HEK293 (cell line): ENCODE results near the gene IGSF23.
"Not testable (repeated sequence)": the region's sequence is repeated elsewhere in the genome, so short reads cannot be mapped to it uniquely, and the experiment has no call there.

Experiments
- CTCF ChIA-PET: fragments of 350-600 bp; formaldehyde crosslinking; extraction: SDS; loops from one replicate; lab custom pipeline; 2021; ENCODE audit warnings: antibody characterized with exemption; lab: Yijun Ruan, JAX
- POLR2A ChIA-PET: fragments of 300-600 bp; formaldehyde crosslinking; extraction: SDS; loops from one replicate; lab custom pipeline; 2020; ENCODE audit warnings: antibody characterized with exemption, inconsistent platforms; lab: Yijun Ruan, JAX
- H3K27ac ChIP-seq: fragments of 200-500 bp; sonication (Bioruptor generic); 2 replicates; pipeline ENCODE4 v1.5.1; 2014; ENCODE audit warnings: low read depth, low read length, control low read depth, inconsistent platforms; ENCODE audit errors: extremely low read depth
- H3K36me3 ChIP-seq, 2 experiments: fragments of 200-500 bp in 1 of 2; sonication (Bioruptor generic) in 1 of 2; 1 replicate in 1 of 2; 2 replicates in 1 of 2; pipeline ENCODE4 v1.5.1; 2014 to 2017; ENCODE audit warnings: inconsistent platforms in 2 of 2, low read length in 2 of 2; ENCODE audit not compliant: control insufficient read depth in 2 of 2, insufficient read depth in 1 of 2
- H3K4me1 ChIP-seq: fragments of 200-500 bp; sonication (Bioruptor generic); 2 replicates; pipeline ENCODE4 v1.5.1; 2014; ENCODE audit warnings: mild to moderate bottlenecking, low read length, inconsistent platforms; ENCODE audit not compliant: control insufficient read depth, insufficient read depth
- H3K4me3 ChIP-seq: 2 replicates; pipeline ENCODE4 v1.5.1; 2011; ENCODE audit warnings: low read depth, mild to moderate bottlenecking, control low read depth, low read length, moderate library complexity
- H3K9me3 ChIP-seq: fragments of 200-500 bp; sonication (Bioruptor generic); 2 replicates; pipeline ENCODE4 v1.5.1; 2014; ENCODE audit warnings: low read depth, low read length, inconsistent platforms; ENCODE audit not compliant: control insufficient read depth, insufficient read depth
- RBAK ChIP-seq: fragments of 450-650 bp; formaldehyde crosslinking; IDR thresholded peaks from 2 replicates; pipeline ENCODE4 v1.5.1; 2016; ENCODE audit warnings: missing biosample characterization, missing genetic modification characterization
- SALL2 ChIP-seq: fragments of 450-650 bp; formaldehyde crosslinking; IDR thresholded peaks from 2 replicates; pipeline ENCODE4 v1.5.0; 2017; ENCODE audit warnings: missing biosample characterization, mild to moderate bottlenecking, missing genetic modification characterization, borderline replicate concordance
- ZFP37 ChIP-seq: fragments of 450-650 bp; formaldehyde crosslinking; IDR thresholded peaks from 2 replicates; pipeline ENCODE4 v1.5.1; 2016; ENCODE audit warnings: missing biosample characterization, missing genetic modification characterization
- ZFP41 ChIP-seq: fragments of 450-650 bp; formaldehyde crosslinking; IDR thresholded peaks from 2 replicates; pipeline ENCODE4 v1.5.1; 2016; ENCODE audit warnings: missing biosample characterization, missing genetic modification characterization, borderline replicate concordance
- ZNF10 ChIP-seq: fragments of 450-650 bp; formaldehyde crosslinking; IDR thresholded peaks from 2 replicates; pipeline ENCODE4 v1.5.1; 2017; ENCODE audit warnings: missing biosample characterization, missing genetic modification characterization
- ZNF140 ChIP-seq: fragments of 450-650 bp; formaldehyde crosslinking; IDR thresholded peaks from 2 replicates; pipeline ENCODE4 v1.5.1; 2016; ENCODE audit warnings: missing biosample characterization, missing genetic modification characterization
- ZNF169 ChIP-seq: fragments of 450-650 bp; formaldehyde crosslinking; IDR thresholded peaks from 2 replicates; pipeline ENCODE4 v1.5.1; 2016; ENCODE audit warnings: missing biosample characterization, missing genetic modification characterization
- ZNF175 ChIP-seq: fragments of 450-650 bp; formaldehyde crosslinking; IDR thresholded peaks from 2 replicates; pipeline ENCODE4 v1.5.1; 2016; ENCODE audit warnings: missing biosample characterization, missing genetic modification characterization
- ZNF19 ChIP-seq: fragments of 450-650 bp; formaldehyde crosslinking; IDR thresholded peaks from 2 replicates; pipeline ENCODE4; 2016; ENCODE audit warnings: missing biosample characterization, missing genetic modification characterization, low read depth
- ZNF202 ChIP-seq: fragments of 450-650 bp; formaldehyde crosslinking; IDR thresholded peaks from 2 replicates; pipeline ENCODE4 v1.5.1; 2016; ENCODE audit warnings: missing biosample characterization, missing genetic modification characterization, borderline replicate concordance
- ZNF214 ChIP-seq: fragments of 450-650 bp; formaldehyde crosslinking; IDR thresholded peaks from 2 replicates; pipeline ENCODE4 v1.5.1; 2017; ENCODE audit warnings: missing biosample characterization, mild to moderate bottlenecking, missing genetic modification characterization, borderline replicate concordance
- ZNF239 ChIP-seq: fragments of 450-650 bp; formaldehyde crosslinking; IDR thresholded peaks from 2 replicates; pipeline ENCODE4 v1.5.1; 2016; ENCODE audit warnings: missing biosample characterization, missing genetic modification characterization
- ZNF24 ChIP-seq: fragments of 450-650 bp; formaldehyde crosslinking; IDR thresholded peaks from 2 replicates; pipeline ENCODE4 v1.5.1; 2016; ENCODE audit warnings: missing biosample characterization, missing genetic modification characterization
- ZNF354C ChIP-seq: fragments of 450-650 bp; formaldehyde crosslinking; IDR thresholded peaks from 2 replicates; pipeline ENCODE4 v1.5.1; 2016; ENCODE audit warnings: missing biosample characterization, missing genetic modification characterization, low read depth, borderline replicate concordance
- ZNF394 ChIP-seq: fragments of 450-650 bp; formaldehyde crosslinking; IDR thresholded peaks from 2 replicates; pipeline ENCODE4 v1.5.1; 2016; ENCODE audit warnings: missing biosample characterization, missing genetic modification characterization, mild to moderate bottlenecking, moderate library complexity, borderline replicate concordance
- ZNF404 ChIP-seq: fragments of 450-650 bp; formaldehyde crosslinking; IDR thresholded peaks from 2 replicates; pipeline ENCODE4 v1.5.1; 2017; ENCODE audit warnings: missing biosample characterization, missing genetic modification characterization
- ZNF514 ChIP-seq: fragments of 450-650 bp; formaldehyde crosslinking; IDR thresholded peaks from 2 replicates; pipeline ENCODE4 v1.5.1; 2016; ENCODE audit warnings: missing biosample characterization, missing genetic modification characterization
- ZNF571 ChIP-seq: fragments of 450-650 bp; formaldehyde crosslinking; IDR thresholded peaks from 2 replicates; pipeline ENCODE4 v1.5.0; 2017; ENCODE audit warnings: missing biosample characterization, missing genetic modification characterization
- ZNF658 ChIP-seq: fragments of 450-650 bp; formaldehyde crosslinking; IDR thresholded peaks from 2 replicates; pipeline ENCODE4; 2016; ENCODE audit warnings: missing biosample characterization, missing genetic modification characterization
- ZNF664 ChIP-seq: fragments of 450-650 bp; formaldehyde crosslinking; IDR thresholded peaks from 2 replicates; pipeline ENCODE4 v1.5.1; 2016; ENCODE audit warnings: missing biosample characterization, missing genetic modification characterization
- ZNF677 ChIP-seq: fragments of 450-650 bp; IDR thresholded peaks from 2 replicates; pipeline ENCODE4 v1.5.0; 2018; ENCODE audit warnings: missing biosample characterization, mild to moderate bottlenecking, missing genetic modification characterization, moderate library complexity
- ZNF707 ChIP-seq: fragments of 450-650 bp; formaldehyde crosslinking; IDR thresholded peaks from 2 replicates; pipeline ENCODE4 v1.5.1; 2016; ENCODE audit warnings: missing biosample characterization, missing genetic modification characterization
- ZSCAN23 ChIP-seq: fragments of 450-650 bp; formaldehyde crosslinking; IDR thresholded peaks from 2 replicates; pipeline ENCODE4 v1.5.1; 2016; ENCODE audit warnings: missing biosample characterization, missing genetic modification characterization
- TF ChIP-seq, protein P1 (sequence below): fragments of 450-650 bp; formaldehyde crosslinking; IDR thresholded peaks from 2 replicates; pipeline ENCODE4 v1.5.1; 2017; ENCODE audit warnings: missing biosample characterization, missing genetic modification characterization
- TF ChIP-seq, protein P2 (sequence below): fragments of 450-650 bp; formaldehyde crosslinking; IDR thresholded peaks from 2 replicates; pipeline ENCODE4 v1.5.1; 2016; ENCODE audit warnings: missing biosample characterization, missing genetic modification characterization

The IGSF23 gene

DNA sequence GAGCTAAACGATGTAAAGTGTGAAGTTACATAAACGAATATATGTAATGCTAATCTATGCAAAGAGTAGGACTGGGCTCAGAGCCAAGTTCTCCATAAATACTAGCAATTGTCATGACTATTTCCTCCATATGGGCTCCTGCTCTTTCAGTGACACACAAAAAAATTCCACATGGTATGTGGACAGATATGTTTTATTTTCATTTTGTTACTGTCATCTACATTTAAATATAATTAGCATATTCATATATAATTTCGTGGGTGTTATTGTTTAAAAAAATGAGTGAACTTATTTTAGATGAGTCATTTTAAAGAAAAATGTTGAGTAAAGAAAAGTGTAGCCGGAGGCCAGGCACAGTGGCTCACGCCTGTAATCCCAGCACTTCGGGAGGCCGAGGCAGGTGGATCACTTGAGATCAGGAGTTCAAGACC, 5.0 kb upstream of the IGSF23 start (continued):
- TF ChIP-seq ZNF677 (tag by site-specific recombination) = no peak
- TF ChIP-seq SALL2 (tag by site-specific recombination) = no peak
- TF ChIP-seq, protein P1, sequence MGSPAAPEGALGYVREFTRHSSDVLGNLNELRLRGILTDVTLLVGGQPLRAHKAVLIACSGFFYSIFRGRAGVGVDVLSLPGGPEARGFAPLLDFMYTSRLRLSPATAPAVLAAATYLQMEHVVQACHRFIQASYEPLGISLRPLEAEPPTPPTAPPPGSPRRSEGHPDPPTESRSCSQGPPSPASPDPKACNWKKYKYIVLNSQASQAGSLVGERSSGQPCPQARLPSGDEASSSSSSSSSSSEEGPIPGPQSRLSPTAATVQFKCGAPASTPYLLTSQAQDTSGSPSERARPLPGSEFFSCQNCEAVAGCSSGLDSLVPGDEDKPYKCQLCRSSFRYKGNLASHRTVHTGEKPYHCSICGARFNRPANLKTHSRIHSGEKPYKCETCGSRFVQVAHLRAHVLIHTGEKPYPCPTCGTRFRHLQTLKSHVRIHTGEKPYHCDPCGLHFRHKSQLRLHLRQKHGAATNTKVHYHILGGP = no peak
- no peak for TF ChIP-seq ZNF707 (tag by site-specific recombination)
- no peak for TF ChIP-seq RBAK (tag by site-specific recombination)
- TF ChIP-seq ZNF175 (tag by site-specific recombination) = no peak
- no peak for TF ChIP-seq ZFP41 (tag by site-specific recombination)
- TF ChIP-seq ZNF571 (tag by site-specific recombination) = no peak
- TF ChIP-seq ZNF169 = no peak
- TF ChIP-seq, protein P2, sequence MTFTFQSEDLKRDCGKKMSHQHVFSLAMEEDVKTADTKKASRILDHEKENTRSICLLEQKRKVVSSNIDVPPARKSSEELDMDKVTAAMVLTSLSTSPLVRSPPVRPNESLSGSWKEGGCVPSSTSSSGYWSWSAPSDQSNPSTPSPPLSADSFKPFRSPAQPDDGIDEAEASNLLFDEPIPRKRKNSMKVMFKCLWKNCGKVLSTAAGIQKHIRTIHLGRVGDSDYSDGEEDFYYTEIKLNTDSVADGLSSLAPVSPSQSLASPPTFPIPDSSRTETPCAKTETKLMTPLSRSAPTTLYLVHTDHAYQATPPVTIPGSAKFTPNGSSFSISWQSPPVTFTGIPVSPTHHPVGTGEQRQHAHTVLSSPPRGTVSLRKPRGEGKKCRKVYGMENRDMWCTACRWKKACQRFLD (tag by site-specific recombination) = no peak
- no peak for TF ChIP-seq ZSCAN23 (tag by site-specific recombination)
- no peak for TF ChIP-seq ZNF202
- TF ChIP-seq ZNF214 (tag by site-specific recombination) = no peak

DNA sequence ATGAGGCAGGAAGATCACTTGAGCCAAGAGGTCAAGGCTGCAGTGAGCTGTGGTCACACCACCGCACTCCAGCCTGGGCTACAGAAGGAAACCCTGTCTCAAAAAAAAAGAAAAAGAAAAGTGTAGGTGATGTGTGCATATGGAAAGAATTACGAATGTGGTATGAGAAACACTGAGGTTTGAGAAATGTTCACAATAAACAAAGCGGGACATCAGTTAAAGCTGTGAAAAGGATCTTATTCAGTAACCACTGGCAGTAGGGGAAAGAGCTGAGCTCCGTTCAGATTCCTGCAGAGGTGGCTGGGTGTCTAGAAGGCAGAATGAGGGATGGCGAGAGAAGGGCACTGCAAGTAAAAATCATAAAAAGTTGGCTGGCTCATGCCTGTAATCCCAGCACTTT, 4.1 kb upstream of the IGSF23 start:
- H3K27ac ChIP-seq = no peak overlapping the region
- no peaks in the 10 kb centered on the region for H3K36me3 ChIP-seq
- no peak for TF ChIP-seq ZNF10
- TF ChIP-seq ZNF514 (tag by site-specific recombination) = no peak
- TF ChIP-seq ZNF664 (tag by site-specific recombination) = no peak
- TF ChIP-seq ZNF239 (tag by site-specific recombination) = no peak
- no peak for TF ChIP-seq ZFP37 (tag by site-specific recombination)
- no peak for TF ChIP-seq ZNF394 (tag by site-specific recombination)
- no peak for TF ChIP-seq ZNF19 (tag by site-specific recombination)
- TF ChIP-seq ZNF404 = no peak
- no peak for TF ChIP-seq ZNF354C (tag by site-specific recombination)
- TF ChIP-seq ZNF658 (tag by site-specific recombination) = no peak
- no peak for TF ChIP-seq ZNF24
- no peak for TF ChIP-seq ZNF140
- POLR2A ChIA-PET = no interaction called here
- no peaks in the 10 kb centered on the region; the same call in 1 of the 2 replicates for H3K4me1 ChIP-seq
- CTCF ChIA-PET = interaction anchor here (0.6 to 4.2 kb wide), 3 partner anchors 26 to 1015 kb away, joined by 3 to 19 read pairs (median 5); no protein-coding TSS in a partner anchor
- H3K4me3 ChIP-seq = no peak overlapping the region
- H3K9me3 ChIP-seq = no peaks in the 10 kb centered on the region

DNA sequence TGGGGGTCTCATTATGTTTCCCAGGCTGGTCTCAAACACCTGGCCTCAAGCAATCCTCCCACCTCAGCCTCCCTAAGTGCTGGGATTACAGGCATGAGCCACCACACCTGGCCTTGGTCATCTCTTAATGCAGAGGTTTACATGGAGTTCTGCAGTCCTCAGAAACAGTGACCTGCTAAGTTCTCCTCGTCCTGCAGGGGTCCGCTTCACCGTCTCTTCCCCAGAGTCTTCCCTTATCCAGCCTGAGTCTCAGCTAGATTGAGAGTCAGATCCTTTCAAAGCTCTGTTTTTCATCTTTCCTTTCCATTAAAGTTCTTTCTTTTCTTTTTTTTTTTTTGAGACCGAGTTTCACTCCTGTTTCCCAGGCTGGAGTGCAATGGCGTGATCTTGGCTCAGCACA, 2.9 kb upstream of the IGSF23 start:
- not testable (repeated sequence) for H3K27ac ChIP-seq, H3K4me1 ChIP-seq, H3K4me3 ChIP-seq, H3K36me3 ChIP-seq, H3K9me3 ChIP-seq
- ChIA-PET CTCF (interaction anchor here (1.2 to 4.2 kb wide), 3 partner anchors 28 to 35 kb away, joined by 4 to 19 read pairs (median 7); no protein-coding TSS in a partner anchor), POLR2A (interaction anchor here (0.6 kb wide), 2 partner anchors 110 to 673 kb away, joined by 3 read pairs; no protein-coding TSS in a partner anchor)
